ENCODE measurements around the gene ZBTB7C. TPM values are rescaled to one million over a fixed set of nuclear protein-coding genes. Genes with fewer than 3 reads are reported as not detected.

ZBTB7C gene
- total and polyA plus RNA-seq, 8 donors = 1.7 to 8.7 (median 2.7) TPM

- ATAC-seq = peak; percentile 40
- Histone ChIP-seq H3K4me1 (peaks cover 5 to 20% of the 10 kb centered on the region in 2 donors), H3K27me3 (no peaks in the 10 kb centered on the region), H3K4me3 (no peak overlapping the region), H3K27ac (no peak overlapping the region), H3K9me3 (no peaks in the 10 kb centered on the region), H3K36me3 (no peaks in the 10 kb centered on the region)
- DNase-seq = peak in 2 of 4 donors; percentile 38 to 40
- TF ChIP-seq, protein P1, sequence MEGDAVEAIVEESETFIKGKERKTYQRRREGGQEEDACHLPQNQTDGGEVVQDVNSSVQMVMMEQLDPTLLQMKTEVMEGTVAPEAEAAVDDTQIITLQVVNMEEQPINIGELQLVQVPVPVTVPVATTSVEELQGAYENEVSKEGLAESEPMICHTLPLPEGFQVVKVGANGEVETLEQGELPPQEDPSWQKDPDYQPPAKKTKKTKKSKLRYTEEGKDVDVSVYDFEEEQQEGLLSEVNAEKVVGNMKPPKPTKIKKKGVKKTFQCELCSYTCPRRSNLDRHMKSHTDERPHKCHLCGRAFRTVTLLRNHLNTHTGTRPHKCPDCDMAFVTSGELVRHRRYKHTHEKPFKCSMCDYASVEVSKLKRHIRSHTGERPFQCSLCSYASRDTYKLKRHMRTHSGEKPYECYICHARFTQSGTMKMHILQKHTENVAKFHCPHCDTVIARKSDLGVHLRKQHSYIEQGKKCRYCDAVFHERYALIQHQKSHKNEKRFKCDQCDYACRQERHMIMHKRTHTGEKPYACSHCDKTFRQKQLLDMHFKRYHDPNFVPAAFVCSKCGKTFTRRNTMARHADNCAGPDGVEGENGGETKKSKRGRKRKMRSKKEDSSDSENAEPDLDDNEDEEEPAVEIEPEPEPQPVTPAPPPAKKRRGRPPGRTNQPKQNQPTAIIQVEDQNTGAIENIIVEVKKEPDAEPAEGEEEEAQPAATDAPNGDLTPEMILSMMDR (IDR thresholded peaks at IDR 0.05) = no peak
- intact Hi-C loops (cut with DNase I) = no loop called here
These were observed 381.7 kb downstream of the ZBTB7C start for GRCh38 chr18:48027401-48027963.

DNA sequence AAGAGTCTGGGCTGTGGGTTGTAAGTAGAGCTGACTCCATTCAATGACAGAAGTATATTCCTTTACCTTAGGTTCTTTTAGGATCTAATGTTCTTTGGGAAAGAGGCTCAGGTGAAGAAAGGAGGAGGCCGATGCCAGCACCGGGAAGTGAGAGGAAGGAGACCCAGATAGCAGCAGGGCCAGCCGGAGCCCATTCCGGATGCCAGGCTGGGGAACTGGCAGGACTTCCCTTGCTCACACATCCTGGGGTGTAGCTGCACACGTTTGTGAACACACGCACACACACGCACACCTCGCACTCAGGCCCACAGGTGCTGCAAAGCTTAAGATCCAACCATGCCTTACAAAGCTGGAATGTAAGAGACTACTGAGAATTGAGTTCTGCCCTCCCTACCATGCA is 383.0 kb downstream of the ZBTB7C start:
- H3K36me3 ChIP-seq = no peaks in the 10 kb centered on the region
- TF ChIP-seq, protein P1 (IDR thresholded peaks at IDR 0.05) = no peak
- H3K4me3 ChIP-seq = no peak overlapping the region
- H3K27ac ChIP-seq = no peak overlapping the region
- ATAC-seq (no peak), DNase-seq (peak in 1 of 4 donors; percentile 20)
- H3K4me1 ChIP-seq = peaks cover 5 to 20% of the 10 kb centered on the region in 2 donors
- intact Hi-C loops (cut with DNase I) = no loop called here
- peaks cover 0 to 7% of the 10 kb centered on the region in 2 donors for H3K27me3 ChIP-seq
- H3K9me3 ChIP-seq = no peaks in the 10 kb centered on the region

- intact Hi-C loops (cut with DNase I) = no loop called here
- ATAC-seq = no peak
- no peak overlapping the region for H3K4me3 ChIP-seq
These were observed 384.1 kb downstream of the ZBTB7C start for GRCh38 chr18:48024881-48025660.

GRCh38 chr18:48024009-48024512 is 385.1 kb downstream of the ZBTB7C start:
- Histone ChIP-seq H3K9me3 (no peaks in the 10 kb centered on the region), H3K36me3 (no peaks in the 10 kb centered on the region), H3K27ac (no peak overlapping the region), H3K27me3 (peaks cover 0 to 8% of the 10 kb centered on the region in 2 donors), H3K4me1 (peaks cover 5 to 20% of the 10 kb centered on the region in 2 donors), H3K4me3 (no peak overlapping the region)
- intact Hi-C loops (cut with DNase I) = no loop called here
- TF ChIP-seq, protein P1 (IDR thresholded peaks at IDR 0.05) = no peak
- DNase-seq = peak in 1 of 4 donors; percentile 28
- no peak for ATAC-seq

More at GRCh38 chr18:48024881-48025660, 384.1 kb downstream of the ZBTB7C start:
- peaks cover 0 to 8% of the 10 kb centered on the region in 2 donors for H3K27me3 ChIP-seq
- H3K9me3 ChIP-seq = no peaks in the 10 kb centered on the region
- H3K36me3 ChIP-seq = no peaks in the 10 kb centered on the region
- no peak overlapping the region for H3K27ac ChIP-seq
- TF ChIP-seq, protein P1 (IDR thresholded peaks at IDR 0.05) = no peak
- H3K4me1 ChIP-seq = peaks cover 5 to 20% of the 10 kb centered on the region in 2 donors
- DNase-seq = peak in 1 of 4 donors; percentile 16

All from left lung (tissue), 10 donors.